Measurements from ENCODE around the gene NOCT.
"Not testable (repeated sequence)": the region's sequence is repeated elsewhere in the genome, so short reads cannot be mapped to it uniquely, and the experiment has no call there.

The NOCT gene

DNA sequence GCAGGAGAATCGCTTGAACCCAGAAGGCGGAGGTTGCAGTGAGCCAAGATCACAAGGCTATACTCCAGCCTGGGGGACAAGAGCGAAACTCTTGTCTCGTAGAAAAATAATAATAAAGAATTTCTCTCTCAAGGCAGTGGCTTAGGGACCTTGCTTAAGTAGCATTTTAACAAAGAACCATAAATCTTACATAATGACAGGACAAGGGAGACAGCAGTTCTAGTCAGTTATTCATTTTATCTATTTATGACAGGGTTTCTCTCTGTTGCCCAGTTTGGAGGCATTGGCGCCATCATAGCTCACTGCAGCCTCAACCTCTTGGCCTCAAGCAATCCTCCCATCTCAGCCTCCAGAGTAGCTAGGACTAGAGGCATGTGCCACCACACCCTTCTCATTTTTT is 31.9 kb upstream of the NOCT start:
- no peak for DNase-seq (ENCODE audit: extremely low read depth, insufficient read length)
- H3K27me3 ChIP-seq (replicated peaks; ENCODE audit: control insufficient read depth, insufficient read depth, low read length): no peaks in the 10 kb centered on the region
- H3K4me3 ChIP-seq (replicated peaks; ENCODE audit: low read depth, low read length): no peak overlapping the region
- no peaks in the 10 kb centered on the region for H3K36me3 ChIP-seq (ENCODE audit: control insufficient read depth, insufficient read depth, low read length)
- TF ChIP-seq, protein P1, sequence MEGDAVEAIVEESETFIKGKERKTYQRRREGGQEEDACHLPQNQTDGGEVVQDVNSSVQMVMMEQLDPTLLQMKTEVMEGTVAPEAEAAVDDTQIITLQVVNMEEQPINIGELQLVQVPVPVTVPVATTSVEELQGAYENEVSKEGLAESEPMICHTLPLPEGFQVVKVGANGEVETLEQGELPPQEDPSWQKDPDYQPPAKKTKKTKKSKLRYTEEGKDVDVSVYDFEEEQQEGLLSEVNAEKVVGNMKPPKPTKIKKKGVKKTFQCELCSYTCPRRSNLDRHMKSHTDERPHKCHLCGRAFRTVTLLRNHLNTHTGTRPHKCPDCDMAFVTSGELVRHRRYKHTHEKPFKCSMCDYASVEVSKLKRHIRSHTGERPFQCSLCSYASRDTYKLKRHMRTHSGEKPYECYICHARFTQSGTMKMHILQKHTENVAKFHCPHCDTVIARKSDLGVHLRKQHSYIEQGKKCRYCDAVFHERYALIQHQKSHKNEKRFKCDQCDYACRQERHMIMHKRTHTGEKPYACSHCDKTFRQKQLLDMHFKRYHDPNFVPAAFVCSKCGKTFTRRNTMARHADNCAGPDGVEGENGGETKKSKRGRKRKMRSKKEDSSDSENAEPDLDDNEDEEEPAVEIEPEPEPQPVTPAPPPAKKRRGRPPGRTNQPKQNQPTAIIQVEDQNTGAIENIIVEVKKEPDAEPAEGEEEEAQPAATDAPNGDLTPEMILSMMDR (IDR thresholded peaks at IDR 0.05; ENCODE audit: insufficient read depth, low read length, poor library complexity, severe bottlenecking): no peak

DNA sequence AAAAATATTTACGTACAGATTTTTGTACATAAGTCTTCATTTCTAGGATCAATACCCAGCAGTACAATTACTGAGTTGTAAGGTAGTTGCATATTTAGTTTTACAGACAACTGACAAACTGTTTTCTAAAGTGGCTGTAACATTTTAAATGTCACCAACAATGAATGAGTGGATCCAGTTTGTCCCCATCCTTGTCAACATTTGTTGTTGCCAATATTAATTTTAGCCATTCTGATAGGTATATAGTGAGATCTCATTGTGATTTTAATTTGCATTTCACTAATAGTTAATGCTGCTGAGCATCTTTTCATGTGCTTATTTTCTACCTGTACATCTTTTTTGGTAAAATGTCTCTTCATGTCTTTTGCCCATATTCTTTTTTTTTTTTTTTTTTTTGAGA is 30.9 kb upstream of the NOCT start:
- TF ChIP-seq, protein P1 (IDR thresholded peaks at IDR 0.05; ENCODE audit: insufficient read depth, low read length, poor library complexity, severe bottlenecking): no peak
- no peaks in the 10 kb centered on the region for H3K36me3 ChIP-seq (ENCODE audit: control insufficient read depth, insufficient read depth, low read length)
- DNase-seq (ENCODE audit: extremely low read depth, insufficient read length): no peak

DNA sequence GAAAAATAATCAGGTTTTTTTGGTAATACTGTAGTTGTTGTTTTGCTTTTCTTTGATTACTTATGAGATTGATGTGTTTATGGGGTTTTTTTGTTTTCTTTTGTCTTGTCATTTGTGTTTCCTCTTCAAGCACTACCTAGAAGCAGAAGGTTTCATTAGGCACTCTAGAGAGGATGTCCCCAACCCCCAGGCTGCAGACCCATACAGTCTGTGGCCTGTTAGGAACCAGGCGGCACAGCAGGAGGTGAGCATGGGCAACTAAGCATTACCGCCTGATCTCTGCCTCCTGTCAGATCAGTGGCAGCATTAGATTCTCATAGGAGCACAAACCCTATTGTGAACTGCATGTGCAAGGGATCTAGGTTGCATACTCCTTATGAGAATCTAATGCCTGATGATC is 22.9 kb upstream of the NOCT start:
- Histone ChIP-seq H3K4me3 (replicated peaks; ENCODE audit: low read depth, low read length) (no peak overlapping the region), H3K27me3 (replicated peaks; ENCODE audit: control insufficient read depth, insufficient read depth, low read length) (no peaks in the 10 kb centered on the region; the same call in 1 of the 2 replicates), H3K36me3 (ENCODE audit: control insufficient read depth, insufficient read depth, low read length) (no peaks in the 10 kb centered on the region)
- TF ChIP-seq, protein P1 (IDR thresholded peaks at IDR 0.05; ENCODE audit: insufficient read depth, low read length, poor library complexity, severe bottlenecking): no peak
- no peak for DNase-seq (ENCODE audit: extremely low read depth, insufficient read length)

More for the DNA sequence above, 30.9 kb upstream of the NOCT start:
- H3K27me3 ChIP-seq (replicated peaks; ENCODE audit: control insufficient read depth, insufficient read depth, low read length): no peaks in the 10 kb centered on the region
- H3K4me3 ChIP-seq (replicated peaks; ENCODE audit: low read depth, low read length): no peak overlapping the region

DNA sequence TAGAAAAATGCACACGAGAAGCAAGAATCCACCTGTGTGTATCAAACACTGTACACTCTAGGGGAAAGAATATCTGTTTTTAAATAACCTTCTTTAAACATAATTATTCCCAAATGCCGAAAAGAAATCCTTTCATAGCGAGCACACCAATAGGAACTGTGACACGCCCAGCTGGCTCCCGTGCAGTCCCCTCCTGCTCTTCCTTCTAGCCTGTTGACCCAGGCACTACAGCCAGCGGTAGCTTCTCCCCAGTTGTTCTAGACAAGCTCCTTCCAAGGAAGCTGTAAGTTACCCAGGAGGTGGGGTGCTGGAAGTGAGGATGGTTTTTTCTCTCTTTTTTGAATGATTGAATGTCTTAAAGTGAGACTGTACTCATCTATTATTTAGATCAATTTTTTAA is 19.5 kb upstream of the NOCT start:
- no peaks in the 10 kb centered on the region; the same call in 1 of the 2 replicates for H3K27me3 ChIP-seq (replicated peaks; ENCODE audit: control insufficient read depth, insufficient read depth, low read length)
- TF ChIP-seq, protein P1 (IDR thresholded peaks at IDR 0.05; ENCODE audit: insufficient read depth, low read length, poor library complexity, severe bottlenecking): no peak

DNA sequence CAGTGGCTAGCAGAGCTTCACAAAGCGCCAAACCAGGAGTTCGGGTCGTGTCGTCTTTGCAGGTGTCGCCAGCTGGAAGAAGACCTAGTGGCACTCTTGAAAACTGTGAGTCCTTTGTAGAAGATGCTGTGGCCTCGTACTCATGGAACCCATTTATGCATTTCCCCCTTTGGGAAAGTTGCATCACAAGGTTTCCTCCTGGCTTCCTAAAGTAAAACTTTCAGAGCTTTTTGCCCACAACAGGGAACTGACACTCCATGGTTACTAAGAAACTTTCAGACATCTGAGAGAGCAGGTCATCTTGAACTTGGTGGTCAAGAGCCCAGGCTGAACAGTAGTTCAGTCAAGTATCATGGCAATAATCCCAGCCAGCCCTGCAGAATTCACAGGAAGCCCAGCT is 15.9 kb upstream of the NOCT start:
- no peak for DNase-seq (ENCODE audit: extremely low read depth, insufficient read length)
- no peaks in the 10 kb centered on the region for H3K36me3 ChIP-seq (ENCODE audit: control insufficient read depth, insufficient read depth, low read length)
- H3K4me3 ChIP-seq (replicated peaks; ENCODE audit: low read depth, low read length): no peak overlapping the region
- TF ChIP-seq, protein P1 (IDR thresholded peaks at IDR 0.05; ENCODE audit: insufficient read depth, low read length, poor library complexity, severe bottlenecking): no peak
- H3K27me3 ChIP-seq (replicated peaks; ENCODE audit: control insufficient read depth, insufficient read depth, low read length): no peaks in the 10 kb centered on the region; the same call in 1 of the 2 replicates

More for the DNA sequence above, 19.5 kb upstream of the NOCT start:
- no peak for DNase-seq (ENCODE audit: extremely low read depth, insufficient read length)
- Histone ChIP-seq H3K4me3 (replicated peaks; ENCODE audit: low read depth, low read length) (no peak overlapping the region), H3K36me3 (ENCODE audit: control insufficient read depth, insufficient read depth, low read length) (no peaks in the 10 kb centered on the region)

DNA sequence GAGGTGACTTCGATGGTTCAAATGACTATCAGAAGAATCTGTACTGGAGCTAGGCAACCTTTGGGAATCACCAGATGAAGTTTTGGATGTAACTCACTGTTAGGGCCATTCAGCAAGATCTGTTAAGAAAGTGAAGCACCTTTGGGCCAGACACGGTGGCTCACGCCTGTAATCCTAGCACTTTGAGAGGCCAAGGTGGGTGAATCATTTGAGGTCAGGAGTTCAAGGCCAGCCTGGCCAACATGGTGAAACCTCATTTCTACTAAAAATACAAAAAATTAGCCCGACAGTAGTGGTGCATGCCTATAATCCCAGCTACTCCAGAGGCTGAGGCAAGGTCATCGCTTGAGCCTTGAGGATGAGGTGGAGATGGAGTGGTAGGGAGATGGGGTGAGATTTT is 15.4 kb upstream of the NOCT start:
- H3K36me3 ChIP-seq (ENCODE audit: control insufficient read depth, insufficient read depth, low read length); H3K27me3 ChIP-seq (replicated peaks; ENCODE audit: control insufficient read depth, insufficient read depth, low read length); DNase-seq (ENCODE audit: extremely low read depth, insufficient read length); H3K4me3 ChIP-seq (replicated peaks; ENCODE audit: low read depth, low read length): not testable (repeated sequence)

DNA sequence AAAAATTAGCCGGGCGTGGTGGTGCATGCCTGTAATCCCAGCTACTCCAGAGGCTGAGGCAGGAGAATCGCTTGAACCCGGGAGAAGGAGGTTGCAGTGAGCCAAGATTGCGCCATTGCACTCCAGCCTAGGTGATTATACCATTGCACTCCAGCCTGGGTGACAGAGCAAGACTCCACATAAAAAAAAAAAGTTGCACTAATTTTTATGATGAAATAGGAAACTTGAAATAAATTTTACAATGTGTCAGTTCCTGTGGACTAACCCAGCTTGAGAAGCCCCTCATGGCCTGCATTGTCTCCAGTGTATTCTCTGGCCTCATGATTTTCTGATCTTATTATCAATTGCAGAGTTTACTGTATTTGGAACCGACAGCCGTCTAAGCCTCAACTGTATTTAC is 14.2 kb upstream of the NOCT start:
- not testable (repeated sequence) for DNase-seq (ENCODE audit: extremely low read depth, insufficient read length); H3K36me3 ChIP-seq (ENCODE audit: control insufficient read depth, insufficient read depth, low read length)

DNA sequence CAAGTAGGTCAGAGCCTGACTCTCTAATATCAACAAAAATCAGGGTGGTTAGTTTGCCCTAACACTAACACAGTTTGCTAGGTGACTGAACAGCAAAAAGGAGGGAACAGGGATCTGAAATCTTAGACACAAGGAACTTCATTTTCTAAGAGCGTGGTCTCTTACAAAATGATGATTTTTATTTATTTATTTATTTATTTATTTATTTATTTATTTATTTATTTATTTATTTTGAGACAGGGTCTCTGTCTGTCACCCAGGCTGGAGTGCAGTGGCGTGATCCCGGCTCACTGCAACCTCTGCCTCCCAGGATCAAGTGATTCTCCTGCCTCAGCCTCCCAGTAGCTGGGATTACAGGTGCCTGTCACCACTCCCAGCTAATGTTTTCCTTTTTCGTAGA is 11.9 kb upstream of the NOCT start:
- H3K36me3 ChIP-seq (ENCODE audit: control insufficient read depth, insufficient read depth, low read length); DNase-seq (ENCODE audit: extremely low read depth, insufficient read length); H3K4me3 ChIP-seq (replicated peaks; ENCODE audit: low read depth, low read length); H3K27me3 ChIP-seq (replicated peaks; ENCODE audit: control insufficient read depth, insufficient read depth, low read length): not testable (repeated sequence)

More for the DNA sequence above, 14.2 kb upstream of the NOCT start:
- not testable (repeated sequence) for H3K4me3 ChIP-seq (replicated peaks; ENCODE audit: low read depth, low read length); H3K27me3 ChIP-seq (replicated peaks; ENCODE audit: control insufficient read depth, insufficient read depth, low read length)

Measured in GM06990 (cell line).